Measurements from ENCODE around the gene CACNB4. TPM values are rescaled to one million over a fixed set of nuclear protein-coding genes. Genes with fewer than 3 reads are reported as not detected.

Gene CACNB4
- total and polyA plus RNA-seq, 10 of the 15 experiments (the other 5 are each of a cell fraction or from before 2014, with no cell fraction given), result 2.0 to 21.6 (median 9.3) TPM

GRCh38 chr2:151805343-151805742 is 293.5 kb downstream of the CACNB4 start:
- ChIA-PET RAD21 (ENCODE audit: unreplicated experiment) (no interaction called here), SMC1A (ENCODE audit: uncharacterized antibody, unreplicated experiment) (interaction anchor here (2.4 kb wide), 1 partner anchor 36 kb away, joined by 6 read pairs; no protein-coding TSS in a partner anchor), CTCF (interaction anchor here (1.0 to 2.0 kb wide), 2 partner anchors 67 to 194 kb away, joined by 3 to 4 read pairs; no protein-coding TSS in a partner anchor), POLR2A (no interaction called here)
- Histone ChIP-seq H3K9ac (ENCODE audit: control insufficient read depth, insufficient read depth, low read length) (no peak overlapping the region), H2AFZ (ENCODE audit: control insufficient read depth, low read depth, low read length) (no peak overlapping the region), H3K27ac (ENCODE audit: control insufficient read depth, insufficient read depth) (no peak overlapping the region), H3K4me3 (no peak overlapping the region), H3K27me3 (replicated peaks in 1 of 2; ENCODE audit: control insufficient read depth in 2 of 2, insufficient read depth in 2 of 2, low read length in 1 of 2) (no peaks in the 10 kb centered on the region), H4K20me1 (ENCODE audit: control insufficient read depth, insufficient read depth) (no peaks in the 10 kb centered on the region), H3K79me2 (ENCODE audit: control insufficient read depth, insufficient read depth, low read length) (no peaks in the 10 kb centered on the region), H3K4me1 (ENCODE audit: control insufficient read depth, insufficient read depth, low read length) (no peaks in the 10 kb centered on the region), H3K36me3 (ENCODE audit: control insufficient read depth in 2 of 2, insufficient read depth in 2 of 2, low read length in 1 of 2) (peaks cover 2 to 16% of the 10 kb centered on the region in 2 experiments), H3K4me2 (ENCODE audit: control insufficient read depth, insufficient read depth) (no peak overlapping the region), H3K9me3 (replicated peaks; ENCODE audit: control insufficient read depth, insufficient read depth, low read length) (no peaks in the 10 kb centered on the region; the same call in 2 of the 3 replicates)
- DNase-seq (ENCODE audit: low read depth, low spot score), result no peak
- WGBS (ENCODE audit: insufficient coverage, insufficient replicate concordance, low lambda C conversion rate, missing lambda C conversion rate), result 100% methylated on average over 1 of the region's 1 CpG
- BruUV-seq (replicated peaks), result no TSS peak
- no peak for TF ChIP-seq DPF2 (IDR thresholded peaks at IDR 0.05)
- TF ChIP-seq SPI1 (IDR thresholded peaks at IDR 0.05; ENCODE audit: borderline replicate concordance, insufficient read depth, low read depth, low read length), result no peak
- no peak for TF ChIP-seq LARP7 (IDR thresholded peaks at IDR 0.05)
- TF ChIP-seq MTA2 (IDR thresholded peaks at IDR 0.05; ENCODE audit: low read depth), result no peak
- FAIRE-seq, result no peak
- intact Hi-C loops (cut with micrococcal nuclease; ENCODE audit: unreplicated experiment) (no loop called here), in situ Hi-C loops (cut with MboI) (no loop called here)
- ATAC-seq, result no peak

- CTCF ChIA-PET, result no interaction called here
These were observed 295.0 kb downstream of the CACNB4 start for GRCh38 chr2:151803811-151804210.

More at GRCh38 chr2:151803811-151804210, 295.0 kb downstream of the CACNB4 start:
- Histone ChIP-seq H3K4me3 (no peak overlapping the region), H3K36me3 (ENCODE audit: control insufficient read depth in 2 of 2, insufficient read depth in 2 of 2, low read length in 1 of 2) (peaks cover 2 to 12% of the 10 kb centered on the region in 2 experiments; a peak in 3 of 4 replicates), H3K79me2 (ENCODE audit: control insufficient read depth, insufficient read depth, low read length) (no peaks in the 10 kb centered on the region), H3K4me2 (ENCODE audit: control insufficient read depth, insufficient read depth) (no peak overlapping the region), H3K27ac (ENCODE audit: control insufficient read depth, insufficient read depth) (no peak overlapping the region), H3K27me3 (replicated peaks in 1 of 2; ENCODE audit: control insufficient read depth in 2 of 2, insufficient read depth in 2 of 2, low read length in 1 of 2) (no peaks in the 10 kb centered on the region), H3K9ac (ENCODE audit: control insufficient read depth, insufficient read depth, low read length) (no peak overlapping the region), H3K9me3 (replicated peaks; ENCODE audit: control insufficient read depth, insufficient read depth, low read length) (no peaks in the 10 kb centered on the region; the same call in 2 of the 3 replicates), H2AFZ (ENCODE audit: control insufficient read depth, low read depth, low read length) (no peak overlapping the region), H4K20me1 (ENCODE audit: control insufficient read depth, insufficient read depth) (no peaks in the 10 kb centered on the region), H3K4me1 (ENCODE audit: control insufficient read depth, insufficient read depth, low read length) (no peaks in the 10 kb centered on the region)
- no peak for FAIRE-seq
- ChIA-PET POLR2A (no interaction called here), RAD21 (ENCODE audit: unreplicated experiment) (interaction anchor here (0.5 kb wide), 1 partner anchor 9 kb away, joined by 3 read pairs; no protein-coding TSS in a partner anchor), SMC1A (ENCODE audit: uncharacterized antibody, unreplicated experiment) (interaction anchor here (1.5 to 2.0 kb wide), 2 partner anchors 13 to 23 kb away, joined by 3 to 5 read pairs; no protein-coding TSS in a partner anchor)
- no peak for ATAC-seq
- in situ Hi-C loops (cut with MboI), result no loop called here
- intact Hi-C loops (cut with micrococcal nuclease; ENCODE audit: unreplicated experiment), result no loop called here
- no TSS peak for BruUV-seq (replicated peaks)
- no peak for DNase-seq (ENCODE audit: low read depth, low spot score)
- TF ChIP-seq CHD4 (IDR thresholded peaks at IDR 0.05) (no peak), POLR2AphosphoS2 (IDR thresholded peaks at IDR 0.05; ENCODE audit: low read depth, low read length) (no peak), JUNB (IDR thresholded peaks at IDR 0.05) (no peak), ZNF384 (IDR thresholded peaks at IDR 0.05; ENCODE audit: borderline replicate concordance, low read depth, low read length) (no peak), ATF2 (IDR thresholded peaks at IDR 0.05; ENCODE audit: low read length) (no peak), NFXL1 (IDR thresholded peaks at IDR 0.05; ENCODE audit: borderline replicate concordance) (no peak), MTA2 (IDR thresholded peaks at IDR 0.05; ENCODE audit: low read depth) (no peak), SP1 (IDR thresholded peaks at IDR 0.05; ENCODE audit: low read depth, low read length) (no peak)
